ENCODE measurements around the gene CYP2B6.
"Not testable (repeated sequence)": the region's sequence is repeated elsewhere in the genome, so short reads cannot be mapped to it uniquely, and the experiment has no call there.

GRCh38 chr19:41045095-41045494 is 54.0 kb downstream of the CYP2B6 start:
- TF ChIP-seq CTCF, POLR2A (IDR thresholded peaks at IDR 0.05): not testable (repeated sequence)
